Upper lobe of right lung (tissue), 1 donor: ENCODE measurements around the gene RHOJ. TPM values are rescaled to one million over a fixed set of nuclear protein-coding genes. Genes with fewer than 3 reads are reported as not detected.

Source experiments
- ATAC-seq: fragments of 200-7000 bp; cut with Tn5 transposase; one replicate; pipeline ENCODE4 v1.9.1; 2020; ENCODE audit warnings: mild to moderate bottlenecking, moderate library complexity
- DNase-seq: peaks from one replicate; pipeline ENCODE4 v3.0.0-alpha.2; 2020
- H3K27ac ChIP-seq: fragments of 200-600 bp; one replicate; pipeline ENCODE4 v1.8.0; 2022
- H3K27me3 ChIP-seq: fragments of 200-600 bp; one replicate; pipeline ENCODE4 v1.8.0; 2022; ENCODE audit warnings: mild to moderate bottlenecking
- H3K36me3 ChIP-seq: fragments of 200-600 bp; one replicate; pipeline ENCODE4 v1.8.0; 2022
- H3K4me1 ChIP-seq: fragments of 200-600 bp; one replicate; pipeline ENCODE4 v1.8.0; 2022
- H3K4me3 ChIP-seq: fragments of 200-600 bp; one replicate; pipeline ENCODE4 v1.8.0; 2022; ENCODE audit warnings: mild to moderate bottlenecking
- H3K9me3 ChIP-seq: fragments of 200-600 bp; one replicate; pipeline ENCODE4 v1.8.0; 2022
- CTCF ChIP-seq: fragments of 200-600 bp; IDR thresholded peaks from one replicate; pipeline ENCODE4 v1.8.0; 2022; ENCODE audit warnings: antibody characterized with exemption
- intact Hi-C: fragments of 100-400 bp; cut with DNase I; formaldehyde crosslinking; loops from one replicate; pipeline ENCODE4 v1.11.0; 2022
- total RNA-seq: library from RNA; stranded (reverse); fragmentation: NEBNext Ultra II Directional; extraction: Animal tissue kit (Norgen Biotek cat#: 25700); gene quantifications from one replicate; pipeline ENCODE4 v1.2.1, GENCODE V29; 2021
- donor health status: DM: no; HTN: yes; CAD: no; lungs with severe emphysema.

Gene RHOJ
- total RNA-seq, 1 donor from 2014 or later: 38.6 TPM

GRCh38 chr14:63200767-63201166 is 3.5 kb upstream of the RHOJ start:
- Histone ChIP-seq H3K4me3 (no peak overlapping the region), H3K27me3 (no peaks in the 10 kb centered on the region), H3K9me3 (no peaks in the 10 kb centered on the region), H3K27ac (no peak overlapping the region), H3K36me3 (no peaks in the 10 kb centered on the region), H3K4me1 (peaks cover 4% of the 10 kb centered on the region)
- intact Hi-C loops: no loop called here
- DNase-seq (no peak), ATAC-seq (no peak)
- TF ChIP-seq CTCF: no peak

GRCh38 chr14:63203015-63203414 is 1.2 kb upstream of the RHOJ start:
- ATAC-seq (no peak), DNase-seq (no peak)
- intact Hi-C loops: no loop called here
- H3K4me3 ChIP-seq: no peak overlapping the region
- no peaks in the 10 kb centered on the region for H3K36me3 ChIP-seq
- no peak overlapping the region for H3K27ac ChIP-seq
- no peaks in the 10 kb centered on the region for H3K27me3 ChIP-seq
- peaks cover 4% of the 10 kb centered on the region for H3K4me1 ChIP-seq
- no peak for TF ChIP-seq CTCF
- no peaks in the 10 kb centered on the region for H3K9me3 ChIP-seq

DNA sequence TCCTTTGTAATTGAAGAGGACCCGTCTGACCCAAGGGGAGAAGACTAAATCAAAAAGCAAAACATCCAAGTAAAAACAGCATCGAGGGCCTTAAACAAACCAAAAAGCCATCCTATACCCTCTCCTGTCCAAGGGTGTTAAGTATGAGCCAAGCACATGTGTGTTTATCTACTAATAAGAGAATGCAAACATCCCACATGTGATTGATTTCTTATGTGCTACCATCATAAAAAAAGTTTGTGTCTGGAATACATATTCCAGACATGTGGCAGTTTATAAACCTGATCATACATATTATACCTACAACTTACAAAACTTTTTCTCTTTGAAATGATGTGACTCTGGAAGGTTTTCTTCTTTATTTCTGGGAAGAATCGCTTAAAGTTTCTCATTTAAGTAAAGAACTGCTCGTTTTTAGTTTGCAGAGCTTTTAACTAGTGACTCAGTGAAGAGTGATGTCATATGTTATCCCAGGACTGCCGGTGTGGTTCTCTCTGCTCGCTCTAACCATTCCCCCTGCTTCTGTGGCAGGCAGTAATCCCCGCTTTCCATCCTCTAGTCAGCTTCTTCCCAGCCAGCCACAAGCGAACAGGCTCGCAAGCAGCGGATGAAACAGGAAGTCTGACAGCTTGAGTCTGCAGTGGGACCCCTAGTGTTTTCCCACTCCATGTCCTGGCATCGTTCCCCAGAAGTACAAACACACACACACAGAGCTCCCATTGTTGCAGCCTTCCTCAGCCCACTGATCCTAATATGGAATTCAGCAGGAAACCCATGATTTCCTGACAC is 431 bp upstream of the RHOJ start:
- Histone ChIP-seq H3K27me3 (no peaks in the 10 kb centered on the region), H3K36me3 (no peaks in the 10 kb centered on the region), H3K9me3 (no peaks in the 10 kb centered on the region), H3K4me3 (peak overlapping the region; percentile 57), H3K4me1 (peaks cover 4% of the 10 kb centered on the region), H3K27ac (peak overlapping the region; percentile 90)
- intact Hi-C loops: no loop called here
- peak; percentile 14 for TF ChIP-seq CTCF
- peak; percentile 68 for DNase-seq
- peak; percentile 92 for ATAC-seq

DNA sequence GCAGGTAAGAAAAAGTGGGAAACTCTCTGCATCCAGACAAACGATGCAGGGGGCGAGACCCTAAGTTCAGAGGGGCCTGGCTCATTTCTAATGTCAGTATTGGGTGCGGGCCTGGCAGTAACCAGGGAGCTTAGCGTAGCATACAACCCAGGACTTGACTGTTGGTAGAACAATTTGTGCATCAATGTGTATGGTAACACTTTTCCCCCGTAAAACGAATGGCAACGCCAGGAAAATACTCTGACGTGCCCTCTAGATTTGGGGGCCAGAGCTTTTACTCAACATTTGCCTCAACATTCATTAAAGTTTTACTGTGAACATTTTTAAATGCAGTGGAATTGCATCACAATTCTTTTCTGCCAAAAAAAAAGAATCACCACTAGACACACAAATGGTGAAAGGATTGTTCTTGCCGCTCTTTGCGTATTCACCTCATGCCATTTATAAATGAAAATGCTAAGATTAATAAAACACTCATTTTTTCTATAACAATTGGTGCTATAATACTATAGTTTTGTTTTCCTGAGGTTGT is 867 bp downstream of the RHOJ start:
- H3K4me3 ChIP-seq: peak overlapping the region; percentile 57
- no peaks in the 10 kb centered on the region for H3K36me3 ChIP-seq
- H3K27ac ChIP-seq: peak overlapping the region; percentile 90
- intact Hi-C loops: no loop called here
- peaks cover 4% of the 10 kb centered on the region for H3K4me1 ChIP-seq
- DNase-seq (no peak), ATAC-seq (peak; percentile 12)
- H3K9me3 ChIP-seq: no peaks in the 10 kb centered on the region
- H3K27me3 ChIP-seq: no peaks in the 10 kb centered on the region
- TF ChIP-seq CTCF: no peak

GRCh38 chr14:63205866-63206265 is 1.6 kb downstream of the RHOJ start:
- Histone ChIP-seq H3K9me3 (no peaks in the 10 kb centered on the region), H3K4me3 (peak overlapping the region; percentile 57), H3K27ac (peak overlapping the region; percentile 39), H3K36me3 (no peaks in the 10 kb centered on the region), H3K4me1 (peaks cover 4% of the 10 kb centered on the region), H3K27me3 (no peaks in the 10 kb centered on the region)
- intact Hi-C loops: no loop called here
- DNase-seq (no peak), ATAC-seq (no peak)
- no peak for TF ChIP-seq CTCF
